ENCODE results near the gene TSPAN15.

The TSPAN15 gene

GRCh38 chr10:69489506-69490090 lies 38.3 kb downstream of the TSPAN15 start:
- DNase-seq = no peak

GRCh38 chr10:69490876-69491275 lies 39.6 kb downstream of the TSPAN15 start:
- DNase-seq = no peak

GRCh38 chr10:69491611-69492010 lies 40.3 kb downstream of the TSPAN15 start:
- DNase-seq = no peak

- DNase-seq = no peak
Observed at GRCh38 chr10:69492091-69492745, 41.0 kb downstream of the TSPAN15 start.

- DNase-seq = no peak
Observed at GRCh38 chr10:69492746-69493462, 41.6 kb downstream of the TSPAN15 start.

GRCh38 chr10:69494626-69495558 lies 43.6 kb downstream of the TSPAN15 start:
- no peak for DNase-seq

GRCh38 chr10:69495666-69496065 lies 44.4 kb downstream of the TSPAN15 start:
- DNase-seq = no peak

- DNase-seq = peak; percentile 36
Observed at GRCh38 chr10:69496352-69497230, 45.3 kb downstream of the TSPAN15 start.

- peak; percentile 26 for DNase-seq
Observed at GRCh38 chr10:69497231-69497561, 45.9 kb downstream of the TSPAN15 start.

- peak; percentile 47 for DNase-seq
Observed at GRCh38 chr10:69497611-69498390, 46.5 kb downstream of the TSPAN15 start.

GRCh38 chr10:69498711-69499471 lies 47.6 kb downstream of the TSPAN15 start:
- peak; percentile 37 for DNase-seq

- DNase-seq = peak; percentile 47
Observed at GRCh38 chr10:69499726-69500689, 48.7 kb downstream of the TSPAN15 start.

- no peak for DNase-seq
Observed at GRCh38 chr10:69500864-69501468, 49.7 kb downstream of the TSPAN15 start.

- DNase-seq = no peak
Observed at GRCh38 chr10:69501657-69502056, 50.4 kb downstream of the TSPAN15 start.

GRCh38 chr10:69502589-69502988 lies 51.3 kb downstream of the TSPAN15 start:
- no peak for DNase-seq

- no peak for DNase-seq
Observed at GRCh38 chr10:69503001-69503895, 52.0 kb downstream of the TSPAN15 start.

GRCh38 chr10:69503896-69504265 lies 52.6 kb downstream of the TSPAN15 start:
- DNase-seq = no peak

All from islet precursor cell (in vitro differentiated cells).